CD8-positive, alpha-beta memory T cell (primary cell): ENCODE measurements around the gene MADD. TPM values are rescaled to one million over a fixed set of nuclear protein-coding genes. Genes with fewer than 3 reads are reported as not detected.
"Not testable (repeated sequence)": the region's sequence is repeated elsewhere in the genome, so short reads cannot be mapped to it uniquely, and the experiment has no call there.

Experiments used
- CTCF ChIA-PET: fragments of 350-600 bp; sonication (Branson Sonifier 250); formaldehyde crosslinking; loops from one replicate; lab custom pipeline; 2021; ENCODE audit warnings: antibody characterized with exemption; lab: Charles Lee
- POLR2A ChIA-PET: fragments of 350-600 bp; sonication (Branson Sonifier 250); formaldehyde crosslinking; loops from one replicate; lab custom pipeline; 2021; ENCODE audit warnings: antibody characterized with exemption; lab: Charles Lee
- DNase-seq, 5 donors: peaks; one replicate each; pipeline versions ENCODE4 v3.0.0 to v3.0.0-alpha.2; 2020 to 2022; ENCODE audit warnings: mixed read lengths in 1 of 5
- H3K27ac ChIP-seq: one replicate; pipeline ENCODE4 v1.7.0; 2013; ENCODE audit warnings: low read depth, mild to moderate bottlenecking, low read length, moderate library complexity
- H3K27me3 ChIP-seq: 2 replicates; pipeline ENCODE4 v1.7.0; 2013; ENCODE audit warnings: low read length, mild to moderate bottlenecking; ENCODE audit not compliant: insufficient read depth, poor library complexity, severe bottlenecking
- H3K36me3 ChIP-seq: 2 replicates; pipeline ENCODE4 v1.7.0; 2013; ENCODE audit warnings: mild to moderate bottlenecking, low read length, moderate library complexity; ENCODE audit not compliant: insufficient read depth
- H3K4me1 ChIP-seq: 2 replicates; pipeline ENCODE4 v1.7.0; 2013; ENCODE audit warnings: mild to moderate bottlenecking, low read length, moderate library complexity; ENCODE audit not compliant: insufficient read depth
- H3K4me3 ChIP-seq: 2 replicates; pipeline ENCODE4 v1.7.0; 2013; ENCODE audit warnings: mild to moderate bottlenecking, low read length
- H3K9me3 ChIP-seq: 2 replicates; pipeline ENCODE4 v1.7.0; 2013; ENCODE audit warnings: mild to moderate bottlenecking, low read length
- H3K27ac Mint-ChIP-seq, 8 donors: one replicate each; pipeline ENCODE4 v1.8.0; 2020 to 2021; ENCODE audit warnings: mixed read lengths in 8 of 8, mild to moderate bottlenecking in 6 of 8, inconsistent platforms in 3 of 8, moderate library complexity in 3 of 8
- H3K27me3 Mint-ChIP-seq, 2 donors: one replicate each; pipeline ENCODE4 v1.8.0; 2020 to 2021; ENCODE audit warnings: mixed read lengths in 2 of 2, mild to moderate bottlenecking in 1 of 2, moderate library complexity in 1 of 2
- H3K36me3 Mint-ChIP-seq, 3 donors: one replicate each; pipeline ENCODE4 v1.8.0; 2020 to 2021; ENCODE audit warnings: mixed read lengths in 3 of 3, inconsistent platforms in 1 of 3, mild to moderate bottlenecking in 1 of 3
- H3K4me1 Mint-ChIP-seq, 3 donors: one replicate each; pipeline ENCODE4 v1.8.0; 2020 to 2021; ENCODE audit warnings: mixed read lengths in 3 of 3, inconsistent platforms in 1 of 3, mild to moderate bottlenecking in 1 of 3
- H3K4me3 Mint-ChIP-seq, 7 donors: one replicate each; pipeline ENCODE4 v1.8.0; 2020 to 2021; ENCODE audit warnings: mixed read lengths in 7 of 7, mild to moderate bottlenecking in 6 of 7, moderate library complexity in 4 of 7, inconsistent platforms in 2 of 7
- H3K9me3 Mint-ChIP-seq, 5 donors: one replicate each; pipeline ENCODE4 v1.8.0; 2020 to 2022; ENCODE audit warnings: mixed read lengths in 5 of 5, mild to moderate bottlenecking in 3 of 5, moderate library complexity in 2 of 5, inconsistent platforms in 1 of 5
- polyA plus RNA-seq: library from polyadenylated mRNA; unstranded; fragments of 300-500 nt; fragmentation: Illumina TruSeq; gene quantifications from one replicate; pipeline ENCODE4 v1.2.3, GENCODE V29; 2021
- total RNA-seq, 2 experiments: library from RNA; stranded (reverse); gene quantifications; one replicate each; pipeline ENCODE4 v1.2.3, GENCODE V29; 2021

Gene MADD
- total and polyA plus RNA-seq, 3 experiments from 2014 or later = 30.5 to 65.7 (median 62.1) TPM

- Histone ChIP-seq H3K36me3 (peaks cover 53% of the 10 kb centered on the region), H3K4me1 (no peaks in the 10 kb centered on the region), H3K27ac (no peak overlapping the region), H3K27me3 (no peaks in the 10 kb centered on the region), H3K9me3 (no peaks in the 10 kb centered on the region), H3K4me3 (no peak overlapping the region)
- Mint-ChIP-seq H3K27ac (peak overlapping the region in 3 of 8 donors; percentile 12 to 63 (median 17)), H3K9me3 (peaks cover 0 to 5% (median 4%) of the 10 kb centered on the region in 5 donors), H3K4me3 (no peak overlapping the region), H3K4me1 (no peaks in the 10 kb centered on the region), H3K27me3 (no peaks in the 10 kb centered on the region), H3K36me3 (peaks cover 21 to 93% (median 29%) of the 10 kb centered on the region in 3 donors)
- CTCF ChIA-PET = no interaction called here
- POLR2A ChIA-PET = no interaction called here
- no peak for DNase-seq
These were observed 38.3 kb downstream of the MADD start for GRCh38 chr11:47308050-47308823.

DNA sequence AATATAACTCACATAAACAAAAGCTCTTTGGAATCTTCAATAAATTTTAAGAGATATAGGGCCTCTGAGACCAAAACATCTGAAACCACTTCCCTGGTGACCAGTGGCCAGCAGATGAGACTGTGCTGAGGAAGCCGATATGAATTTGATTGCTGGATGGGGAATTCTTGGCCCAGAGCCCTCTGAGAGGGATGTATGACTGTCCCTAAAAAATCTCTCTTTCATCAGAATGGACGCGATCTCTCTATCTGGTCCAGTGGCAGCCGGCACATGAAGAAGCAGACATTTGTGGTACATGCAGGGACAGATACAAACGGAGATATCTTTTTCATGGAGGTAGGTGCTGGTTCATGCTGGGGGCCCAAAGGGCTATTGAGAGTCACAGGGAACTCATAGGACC is 45.1 kb downstream of the MADD start:
- Histone ChIP-seq H3K36me3 (peaks cover 29% of the 10 kb centered on the region), H3K27ac (no peak overlapping the region), H3K27me3 (no peaks in the 10 kb centered on the region), H3K4me1 (no peaks in the 10 kb centered on the region), H3K9me3 (no peaks in the 10 kb centered on the region), H3K4me3 (no peak overlapping the region)
- Mint-ChIP-seq H3K27me3 (no peaks in the 10 kb centered on the region), H3K36me3 (peaks cover 0 to 71% (median 17%) of the 10 kb centered on the region in 3 donors), H3K9me3 (no peaks in the 10 kb centered on the region), H3K27ac (peak overlapping the region in 2 of 8 donors; percentile 4 to 7), H3K4me3 (no peak overlapping the region), H3K4me1 (no peaks in the 10 kb centered on the region)
- DNase-seq = no peak
- ChIA-PET CTCF (no interaction called here), POLR2A (no interaction called here)

- H3K4me1 Mint-ChIP-seq, H3K27ac ChIP-seq, H3K4me1 ChIP-seq, H3K9me3 Mint-ChIP-seq, H3K27me3 ChIP-seq, H3K4me3 ChIP-seq, POLR2A ChIA-PET, H3K4me3 Mint-ChIP-seq, DNase-seq, H3K9me3 ChIP-seq, H3K27me3 Mint-ChIP-seq: not testable (repeated sequence)
- CTCF ChIA-PET = interaction anchor here (0.6 to 0.7 kb wide), 2 partner anchors 14 to 171 kb away, joined by 3 to 4 read pairs; no protein-coding TSS in a partner anchor
- H3K27ac Mint-ChIP-seq = peak overlapping the region in 1 of 8 donors; percentile 24
- peaks cover 0 to 68% (median 18%) of the 10 kb centered on the region in 3 donors for H3K36me3 Mint-ChIP-seq
- H3K36me3 ChIP-seq = peaks cover 30% of the 10 kb centered on the region
These were observed 46.6 kb downstream of the MADD start for GRCh38 chr11:47316501-47316900.

DNA sequence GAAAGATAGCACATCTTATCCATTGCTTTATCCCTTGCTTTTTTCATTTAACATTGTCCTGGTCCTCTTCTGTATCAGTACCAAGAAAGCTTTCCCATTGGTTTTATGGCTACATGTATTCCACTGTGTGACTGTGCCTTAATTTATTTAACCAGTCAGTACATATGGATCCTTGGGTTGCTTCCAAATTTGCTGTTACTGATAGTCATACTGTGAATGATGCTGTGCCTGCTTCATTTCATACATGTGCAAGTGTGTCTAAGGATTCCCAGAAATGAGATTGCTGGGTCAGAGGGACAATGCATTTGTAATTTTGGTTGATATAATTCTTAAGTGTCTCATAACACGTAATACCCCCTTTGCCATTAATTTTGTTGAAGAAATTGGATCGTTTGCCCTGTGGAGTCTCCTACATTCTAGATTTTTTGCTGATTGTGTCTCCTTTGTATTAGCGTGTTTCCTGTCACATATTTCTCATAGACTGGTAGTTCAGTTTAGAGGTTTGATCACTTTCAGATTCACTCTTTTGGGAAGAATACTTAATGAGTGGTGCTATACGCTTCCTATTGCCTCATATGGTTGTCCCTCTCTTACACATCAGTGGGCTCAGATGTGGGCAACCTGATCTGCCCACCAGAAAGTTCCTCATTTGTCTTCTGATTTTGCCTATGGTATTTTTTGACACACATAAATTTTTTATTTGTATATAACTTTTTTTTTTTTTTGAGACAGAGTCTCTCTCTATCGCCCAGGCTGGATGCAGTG is 47.3 kb downstream of the MADD start:
- H3K27me3 ChIP-seq = no peaks in the 10 kb centered on the region
- no peak for DNase-seq
- no peaks in the 10 kb centered on the region for H3K4me1 Mint-ChIP-seq
- no peaks in the 10 kb centered on the region for H3K9me3 ChIP-seq
- peaks cover 0 to 68% (median 17%) of the 10 kb centered on the region in 3 donors for H3K36me3 Mint-ChIP-seq
- H3K27me3 Mint-ChIP-seq = no peaks in the 10 kb centered on the region
- peak overlapping the region in 2 of 8 donors; percentile 59 to 88 for H3K27ac Mint-ChIP-seq
- POLR2A ChIA-PET = no interaction called here
- peaks cover 30% of the 10 kb centered on the region for H3K36me3 ChIP-seq
- CTCF ChIA-PET = no interaction called here
- H3K4me1 ChIP-seq = no peaks in the 10 kb centered on the region
- H3K4me3 ChIP-seq = no peak overlapping the region
- no peak overlapping the region for H3K4me3 Mint-ChIP-seq
- no peaks in the 10 kb centered on the region for H3K9me3 Mint-ChIP-seq
- H3K27ac ChIP-seq = no peak overlapping the region

- H3K4me1 Mint-ChIP-seq = no peaks in the 10 kb centered on the region
- no peak overlapping the region for H3K27ac ChIP-seq
- no peaks in the 10 kb centered on the region for H3K9me3 ChIP-seq
- ChIA-PET CTCF (no interaction called here), POLR2A (no interaction called here)
- peak overlapping the region in 2 of 8 donors; percentile 7 to 46 for H3K27ac Mint-ChIP-seq
- H3K4me3 ChIP-seq = no peak overlapping the region
- H3K9me3 Mint-ChIP-seq = no peaks in the 10 kb centered on the region
- H3K27me3 Mint-ChIP-seq = no peaks in the 10 kb centered on the region
- H3K4me1 ChIP-seq = no peaks in the 10 kb centered on the region
- H3K4me3 Mint-ChIP-seq = no peak overlapping the region
- DNase-seq = no peak
- H3K36me3 Mint-ChIP-seq = peaks cover 0 to 62% (median 17%) of the 10 kb centered on the region in 3 donors
- H3K36me3 ChIP-seq = peaks cover 30% of the 10 kb centered on the region
- H3K27me3 ChIP-seq = no peaks in the 10 kb centered on the region
These were observed 48.2 kb downstream of the MADD start for GRCh38 chr11:47318166-47318565.

GRCh38 chr11:47324520-47324919 is 54.6 kb downstream of the MADD start:
- H3K4me1 Mint-ChIP-seq = no peaks in the 10 kb centered on the region

GRCh38 chr11:47325271-47326041 is 55.5 kb downstream of the MADD start:
- no peak for DNase-seq
- Mint-ChIP-seq H3K36me3 (peaks cover 8 to 77% (median 21%) of the 10 kb centered on the region in 3 donors), H3K4me1 (no peaks in the 10 kb centered on the region), H3K27me3 (no peaks in the 10 kb centered on the region), H3K27ac (peak overlapping the region in 2 of 8 donors; percentile 23 to 87), H3K9me3 (no peaks in the 10 kb centered on the region), H3K4me3 (peak overlapping the region in 1 of 7 donors; percentile 59)
- Histone ChIP-seq H3K27me3 (no peaks in the 10 kb centered on the region), H3K4me3 (no peak overlapping the region), H3K36me3 (peaks cover 40% of the 10 kb centered on the region), H3K27ac (no peak overlapping the region), H3K4me1 (no peaks in the 10 kb centered on the region), H3K9me3 (no peaks in the 10 kb centered on the region)
- POLR2A ChIA-PET = no interaction called here
- CTCF ChIA-PET = no interaction called here

More at GRCh38 chr11:47324520-47324919, 54.6 kb downstream of the MADD start:
- peaks cover 40% of the 10 kb centered on the region for H3K36me3 ChIP-seq
- no peaks in the 10 kb centered on the region for H3K4me1 ChIP-seq
- H3K27ac ChIP-seq = no peak overlapping the region
- H3K9me3 ChIP-seq = no peaks in the 10 kb centered on the region
- ChIA-PET CTCF (no interaction called here), POLR2A (no interaction called here)
- peaks cover 8 to 70% (median 21%) of the 10 kb centered on the region in 3 donors for H3K36me3 Mint-ChIP-seq
- peak overlapping the region in 2 of 8 donors; percentile 66 to 82 for H3K27ac Mint-ChIP-seq
- H3K27me3 Mint-ChIP-seq = no peaks in the 10 kb centered on the region
- H3K4me3 Mint-ChIP-seq = no peak overlapping the region
- H3K9me3 Mint-ChIP-seq = no peaks in the 10 kb centered on the region
- no peak overlapping the region for H3K4me3 ChIP-seq
- DNase-seq = no peak
- H3K27me3 ChIP-seq = no peaks in the 10 kb centered on the region
